Measurements from ENCODE around the gene ZBTB34. TPM values are rescaled to one million over a fixed set of nuclear protein-coding genes. Genes with fewer than 3 reads are reported as not detected.

ZBTB34 gene
- total RNA-seq, 5 donors from 2014 or later (not counting 1 experiment from before 2014, with no cell fraction given) = 5.4 to 8.7 (median 7.9) TPM

DNA sequence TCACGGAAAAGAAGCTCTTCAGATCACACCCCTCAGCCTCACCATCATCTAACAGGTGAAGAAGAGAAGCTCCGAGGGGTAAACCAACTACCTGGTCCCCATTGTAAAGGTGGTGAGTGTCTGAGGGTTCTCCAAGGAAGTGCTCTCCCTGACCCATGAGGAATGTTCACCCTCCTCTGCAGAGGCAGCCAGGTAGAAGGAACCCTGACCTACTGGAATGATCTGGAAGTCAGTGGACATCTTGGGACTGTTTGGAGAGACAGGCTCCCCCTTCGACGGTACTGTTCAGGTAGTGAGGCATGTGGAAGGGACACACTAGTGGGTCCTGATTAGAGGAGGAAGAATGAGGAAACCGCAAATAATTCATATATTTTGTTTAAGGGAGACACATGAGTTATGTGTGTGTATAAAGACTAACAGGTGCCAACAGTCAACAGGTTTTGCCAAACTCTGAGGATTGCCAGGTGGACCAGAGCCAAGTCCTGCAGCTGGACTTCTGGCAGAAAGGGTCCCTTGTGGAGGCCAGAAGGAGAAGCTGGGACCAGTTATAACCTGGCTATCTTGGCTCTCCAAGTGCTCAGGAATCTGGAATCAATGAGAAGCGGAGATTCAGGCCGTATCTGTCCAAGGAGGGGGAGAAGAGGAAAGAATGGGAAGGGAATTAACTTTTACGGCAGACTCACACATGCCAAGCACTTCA, 3.0 kb upstream of the ZBTB34 start:
- ChIA-PET POLR2A (no interaction called here), CTCF (interaction anchor here in 1 of 2 donors (0.9 kb wide), 1 partner anchor 10 kb away, joined by 5 read pairs; no protein-coding TSS in a partner anchor)
- peaks cover 15 to 35% of the 10 kb centered on the region in 2 donors for H3K27me3 Mint-ChIP-seq
- peak overlapping the region in 1 of 3 donors; percentile 13 for H3K4me3 Mint-ChIP-seq
- H3K4me1 Mint-ChIP-seq = peaks cover 13 to 23% (median 18%) of the 10 kb centered on the region in 3 donors
- no peaks in the 10 kb centered on the region for H3K36me3 Mint-ChIP-seq
- no peaks in the 10 kb centered on the region for H3K36me3 ChIP-seq (ENCODE audit: control insufficient read depth in 2 of 2, extremely low read depth in 1 of 2, insufficient read depth in 1 of 2, low read length in 1 of 2)
- peaks cover 5 to 24% of the 10 kb centered on the region in 2 experiments for H3K4me1 ChIP-seq (ENCODE audit: control insufficient read depth in 1 of 2, extremely low read depth in 1 of 2, insufficient read depth in 2 of 2, low read length in 2 of 2)
- H3K27me3 ChIP-seq (replicated peaks in 1 of 2; ENCODE audit: control insufficient read depth in 2 of 2, extremely low read depth in 1 of 2, insufficient read depth in 2 of 2, low read length in 1 of 2) = peaks cover 0 to 24% of the 10 kb centered on the region in 2 experiments
- DNase-seq (no peak), ATAC-seq (replicated peaks in 1 of 4) (no peak)
- H3K9me3 ChIP-seq = no peaks in the 10 kb centered on the region
- no peak overlapping the region for H3K27ac Mint-ChIP-seq
- no peaks in the 10 kb centered on the region for H3K9me3 Mint-ChIP-seq
- 85% methylated on average over 3 of the region's 8 CpGs for WGBS (ENCODE audit: insufficient coverage)
- H3K27ac ChIP-seq (ENCODE audit: low read length) = no peak overlapping the region
- H3K4me3 ChIP-seq (ENCODE audit: control insufficient read depth in 1 of 2, extremely low read depth in 1 of 2, low read length in 1 of 2) = no peak overlapping the region

GRCh38 chr9:126859111-126859510, 1.3 kb upstream of the ZBTB34 start:
- 100% methylated on average over 1 of the region's 2 CpGs for WGBS (ENCODE audit: insufficient coverage)
- H3K36me3 Mint-ChIP-seq = no peaks in the 10 kb centered on the region

DNA sequence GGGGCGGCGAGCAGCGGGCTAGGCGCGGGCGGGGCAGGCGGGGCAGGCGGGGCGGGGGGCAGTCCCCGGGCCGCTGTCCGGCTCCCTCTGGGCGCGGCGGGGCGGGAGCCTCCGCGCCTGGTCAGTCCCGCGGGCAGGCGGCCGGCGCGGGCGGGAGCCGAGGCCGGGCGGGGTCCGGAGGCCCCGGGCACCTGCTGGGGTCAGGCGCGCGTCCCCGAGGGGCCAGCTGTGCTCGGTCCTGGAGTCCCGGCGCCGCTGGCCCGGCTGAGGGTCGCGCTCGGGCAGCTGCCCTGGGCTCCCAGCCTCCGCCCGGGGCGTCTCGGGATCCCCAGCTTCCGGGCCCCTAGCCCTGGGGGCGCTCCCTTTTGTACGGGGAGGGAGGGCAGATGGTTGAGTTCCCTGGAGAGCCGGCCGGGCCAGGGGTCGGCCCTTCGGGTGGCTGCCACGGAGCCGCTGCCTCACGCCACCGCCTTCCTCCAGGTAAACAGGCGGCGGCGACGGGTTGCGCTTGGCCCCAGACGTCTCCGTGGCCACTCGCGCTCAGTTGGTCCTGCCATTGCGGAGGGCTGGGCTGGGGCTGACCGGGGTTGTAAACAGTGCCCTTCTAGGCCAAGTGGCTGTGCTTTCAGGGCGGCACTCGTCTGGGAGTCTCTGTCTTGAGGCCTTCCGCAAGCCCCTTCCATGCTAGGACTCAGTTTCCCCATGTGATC, 473 bp downstream of the ZBTB34 start:
- H3K4me3 Mint-ChIP-seq = peak overlapping the region; percentile 76 to 84 (median 79)
- Histone ChIP-seq H3K4me1 (ENCODE audit: control insufficient read depth in 1 of 2, extremely low read depth in 1 of 2, insufficient read depth in 2 of 2, low read length in 2 of 2) (peaks cover 7 to 26% of the 10 kb centered on the region in 2 experiments), H3K36me3 (ENCODE audit: control insufficient read depth in 2 of 2, extremely low read depth in 1 of 2, insufficient read depth in 1 of 2, low read length in 1 of 2) (peaks cover 0 to 6% of the 10 kb centered on the region in 2 donors), H3K27ac (ENCODE audit: low read length) (peak overlapping the region; percentile 35), H3K4me3 (ENCODE audit: control insufficient read depth in 1 of 2, extremely low read depth in 1 of 2, low read length in 1 of 2) (peak overlapping the region; percentile 52 to 56), H3K27me3 (replicated peaks in 1 of 2; ENCODE audit: control insufficient read depth in 2 of 2, extremely low read depth in 1 of 2, insufficient read depth in 2 of 2, low read length in 1 of 2) (peaks cover 0 to 12% of the 10 kb centered on the region in 2 experiments), H3K9me3 (no peaks in the 10 kb centered on the region)
- POLR2A ChIA-PET = no interaction called here
- CTCF ChIA-PET = no interaction called here
- peaks cover 9% of the 10 kb centered on the region for H3K36me3 Mint-ChIP-seq
- H3K4me1 Mint-ChIP-seq = peaks cover 23 to 40% (median 36%) of the 10 kb centered on the region in 3 donors
- peak; percentile 12 to 44 (median 25) for ATAC-seq (replicated peaks in 1 of 4)
- H3K27ac Mint-ChIP-seq = peak overlapping the region; percentile 78 to 80
- DNase-seq = peak in 8 of 35 experiments; percentile 6 to 29 (median 10)
- H3K27me3 Mint-ChIP-seq = peaks cover 4 to 14% of the 10 kb centered on the region in 2 donors
- H3K9me3 Mint-ChIP-seq = no peaks in the 10 kb centered on the region
- WGBS (ENCODE audit: insufficient coverage) = under 1% methylated on average over 62 of the region's 71 CpGs

More at GRCh38 chr9:126859111-126859510, 1.3 kb upstream of the ZBTB34 start:
- no peaks in the 10 kb centered on the region for H3K9me3 Mint-ChIP-seq
- Histone ChIP-seq H3K4me1 (ENCODE audit: control insufficient read depth in 1 of 2, extremely low read depth in 1 of 2, insufficient read depth in 2 of 2, low read length in 2 of 2) (peaks cover 7 to 26% of the 10 kb centered on the region in 2 experiments), H3K36me3 (ENCODE audit: control insufficient read depth in 2 of 2, extremely low read depth in 1 of 2, insufficient read depth in 1 of 2, low read length in 1 of 2) (peaks cover 0 to 4% of the 10 kb centered on the region in 2 donors), H3K9me3 (no peaks in the 10 kb centered on the region), H3K27me3 (replicated peaks in 1 of 2; ENCODE audit: control insufficient read depth in 2 of 2, extremely low read depth in 1 of 2, insufficient read depth in 2 of 2, low read length in 1 of 2) (peaks cover 0 to 12% of the 10 kb centered on the region in 2 experiments), H3K27ac (ENCODE audit: low read length) (no peak overlapping the region), H3K4me3 (ENCODE audit: control insufficient read depth in 1 of 2, extremely low read depth in 1 of 2, low read length in 1 of 2) (no peak overlapping the region)
- H3K27ac Mint-ChIP-seq = peak overlapping the region in 1 of 2 donors; percentile 89
- H3K27me3 Mint-ChIP-seq = peaks cover 4 to 22% of the 10 kb centered on the region in 2 donors
- peak overlapping the region; percentile 76 to 82 (median 77) for H3K4me3 Mint-ChIP-seq
- CTCF ChIA-PET = interaction anchor here in 1 of 2 donors (1.1 to 2.1 kb wide), 3 partner anchors 9 to 58 kb away, joined by 4 read pairs; no protein-coding TSS in a partner anchor
- POLR2A ChIA-PET = interaction anchor here in 1 of 2 donors (0.5 kb wide), 1 partner anchor 8 kb away, joined by 3 read pairs; no protein-coding TSS in a partner anchor
- ATAC-seq (replicated peaks in 1 of 4) = no peak
- no peak for DNase-seq
- peaks cover 19 to 35% (median 34%) of the 10 kb centered on the region in 3 donors for H3K4me1 Mint-ChIP-seq

- Mint-ChIP-seq H3K36me3 (peaks cover 17% of the 10 kb centered on the region), H3K27me3 (peaks cover 0 to 9% of the 10 kb centered on the region in 2 donors), H3K4me3 (peak overlapping the region; percentile 70 to 84 (median 79)), H3K4me1 (peaks cover 31 to 46% (median 40%) of the 10 kb centered on the region in 3 donors), H3K9me3 (no peaks in the 10 kb centered on the region), H3K27ac (peak overlapping the region; percentile 78 to 80)
- ChIA-PET POLR2A (interaction anchor here (0.6 kb wide), 2 partner anchors 16 to 26 kb away, joined by 3 read pairs; no protein-coding TSS in a partner anchor), CTCF (no interaction called here)
- DNase-seq = peak in 1 of 35 experiments; percentile 20
- peaks cover 0 to 6% of the 10 kb centered on the region in 2 donors for H3K36me3 ChIP-seq (ENCODE audit: control insufficient read depth in 2 of 2, extremely low read depth in 1 of 2, insufficient read depth in 1 of 2, low read length in 1 of 2)
- ATAC-seq (replicated peaks in 1 of 4) = no peak
- peak overlapping the region; percentile 52 to 56 for H3K4me3 ChIP-seq (ENCODE audit: control insufficient read depth in 1 of 2, extremely low read depth in 1 of 2, low read length in 1 of 2)
- no peak overlapping the region for H3K27ac ChIP-seq (ENCODE audit: low read length)
- H3K4me1 ChIP-seq (ENCODE audit: control insufficient read depth in 1 of 2, extremely low read depth in 1 of 2, insufficient read depth in 2 of 2, low read length in 2 of 2) = peaks cover 7 to 26% of the 10 kb centered on the region in 2 experiments
- WGBS (ENCODE audit: insufficient coverage) = no CpG with 5 or more reads among the region's 3 CpGs
- H3K27me3 ChIP-seq (replicated peaks in 1 of 2; ENCODE audit: control insufficient read depth in 2 of 2, extremely low read depth in 1 of 2, insufficient read depth in 2 of 2, low read length in 1 of 2) = peaks cover 0 to 6% of the 10 kb centered on the region in 2 experiments
- no peaks in the 10 kb centered on the region for H3K9me3 ChIP-seq
Observed at GRCh38 chr9:126861707-126862103, 1.3 kb downstream of the ZBTB34 start.

DNA sequence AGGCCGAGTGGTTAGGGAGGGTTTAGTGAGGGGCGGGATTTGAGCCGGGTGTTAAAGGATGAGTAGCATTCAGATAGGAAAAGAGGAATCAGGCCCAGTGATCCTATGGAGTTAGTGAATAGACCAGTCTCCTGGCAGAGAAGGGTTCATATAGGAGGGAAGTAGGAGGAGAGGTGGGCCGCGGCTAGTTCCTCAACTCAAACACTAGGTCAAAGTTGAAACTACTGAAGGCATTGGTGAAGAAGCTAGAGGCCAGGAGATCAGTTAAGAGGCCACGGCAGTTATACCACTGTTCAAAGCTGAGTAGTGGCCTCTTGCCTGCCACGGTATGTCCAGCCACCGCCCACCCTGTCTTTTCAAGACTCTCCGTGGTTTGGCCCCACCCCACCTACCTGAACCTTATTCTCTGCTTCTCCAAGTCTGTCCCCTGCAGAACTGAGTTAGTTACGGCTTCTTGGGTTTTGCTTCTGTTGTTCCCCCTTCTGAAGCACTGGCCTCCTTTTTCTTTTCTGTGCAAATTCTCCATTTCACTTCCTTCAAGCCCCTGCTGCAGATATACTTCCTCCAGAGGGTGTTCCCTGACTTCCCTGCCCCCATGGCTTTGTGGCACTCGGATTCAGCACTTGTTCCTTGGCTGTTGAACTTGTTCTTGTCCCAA, 1.8 kb downstream of the ZBTB34 start:
- Mint-ChIP-seq H3K4me3 (peak overlapping the region; percentile 70 to 84 (median 79)), H3K36me3 (peaks cover 22% of the 10 kb centered on the region), H3K27me3 (peaks cover 0 to 6% of the 10 kb centered on the region in 2 donors), H3K9me3 (no peaks in the 10 kb centered on the region), H3K4me1 (peaks cover 36 to 46% (median 42%) of the 10 kb centered on the region in 3 donors), H3K27ac (peak overlapping the region; percentile 78 to 80)
- peaks cover 0 to 6% of the 10 kb centered on the region in 2 donors for H3K36me3 ChIP-seq (ENCODE audit: control insufficient read depth in 2 of 2, extremely low read depth in 1 of 2, insufficient read depth in 1 of 2, low read length in 1 of 2)
- H3K27ac ChIP-seq (ENCODE audit: low read length) = no peak overlapping the region
- H3K27me3 ChIP-seq (replicated peaks in 1 of 2; ENCODE audit: control insufficient read depth in 2 of 2, extremely low read depth in 1 of 2, insufficient read depth in 2 of 2, low read length in 1 of 2) = peaks cover 0 to 1% of the 10 kb centered on the region in 2 experiments
- DNase-seq (no peak), ATAC-seq (replicated peaks in 1 of 4) (no peak)
- H3K4me1 ChIP-seq (ENCODE audit: control insufficient read depth in 1 of 2, extremely low read depth in 1 of 2, insufficient read depth in 2 of 2, low read length in 2 of 2) = peaks cover 7 to 26% of the 10 kb centered on the region in 2 experiments
- peak overlapping the region in 1 of 2 donors; percentile 1 for H3K4me3 ChIP-seq (ENCODE audit: control insufficient read depth in 1 of 2, extremely low read depth in 1 of 2, low read length in 1 of 2)
- ChIA-PET CTCF (no interaction called here), POLR2A (interaction anchor here (0.6 kb wide), 3 partner anchors 17 to 918 kb away, joined by 3 read pairs; no protein-coding TSS in a partner anchor)
- H3K9me3 ChIP-seq = no peaks in the 10 kb centered on the region
- WGBS (ENCODE audit: insufficient coverage) = 63% methylated on average over 8 of the region's 11 CpGs

Data from T-cell (primary cell).